H7 (cell line): ENCODE data around the gene KLHL17. TPM values are rescaled to one million over a fixed set of nuclear protein-coding genes. Genes with fewer than 3 reads are reported as not detected.
"Not testable (repeated sequence)": the region's sequence is repeated elsewhere in the genome, so short reads cannot be mapped to it uniquely, and the experiment has no call there.

ENCODE experiments used
- DNase-seq: peaks from one replicate; pipeline ENCODE4 v3.0.0; 2012
- H3K27me3 ChIP-seq: 2 replicates; pipeline ENCODE4 v1.6.0; 2011; ENCODE audit warnings: mild to moderate bottlenecking, low read length; ENCODE audit not compliant: control insufficient read depth, insufficient read depth
- H3K36me3 ChIP-seq: replicated peaks from 2 replicates; pipeline ENCODE4 v1.5.1; 2011; ENCODE audit warnings: low read length; ENCODE audit not compliant: control insufficient read depth, insufficient read depth
- H3K4me3 ChIP-seq: 2 replicates; pipeline ENCODE4 v1.5.1; 2011; ENCODE audit warnings: low read depth, mild to moderate bottlenecking, control low read depth, low read length, moderate library complexity; ENCODE audit not compliant: insufficient read depth
- total RNA-seq: library from RNA; depleted of rRNA; stranded (reverse); fragments of >200 nt; shearing (Covaris generic); gene quantifications from 2 replicates; pipeline ENCODE4 v1.2.3, GENCODE V29; 2014

KLHL17 gene
- total RNA-seq, 1 experiment from 2014 or later, result 50.8 TPM

DNA sequence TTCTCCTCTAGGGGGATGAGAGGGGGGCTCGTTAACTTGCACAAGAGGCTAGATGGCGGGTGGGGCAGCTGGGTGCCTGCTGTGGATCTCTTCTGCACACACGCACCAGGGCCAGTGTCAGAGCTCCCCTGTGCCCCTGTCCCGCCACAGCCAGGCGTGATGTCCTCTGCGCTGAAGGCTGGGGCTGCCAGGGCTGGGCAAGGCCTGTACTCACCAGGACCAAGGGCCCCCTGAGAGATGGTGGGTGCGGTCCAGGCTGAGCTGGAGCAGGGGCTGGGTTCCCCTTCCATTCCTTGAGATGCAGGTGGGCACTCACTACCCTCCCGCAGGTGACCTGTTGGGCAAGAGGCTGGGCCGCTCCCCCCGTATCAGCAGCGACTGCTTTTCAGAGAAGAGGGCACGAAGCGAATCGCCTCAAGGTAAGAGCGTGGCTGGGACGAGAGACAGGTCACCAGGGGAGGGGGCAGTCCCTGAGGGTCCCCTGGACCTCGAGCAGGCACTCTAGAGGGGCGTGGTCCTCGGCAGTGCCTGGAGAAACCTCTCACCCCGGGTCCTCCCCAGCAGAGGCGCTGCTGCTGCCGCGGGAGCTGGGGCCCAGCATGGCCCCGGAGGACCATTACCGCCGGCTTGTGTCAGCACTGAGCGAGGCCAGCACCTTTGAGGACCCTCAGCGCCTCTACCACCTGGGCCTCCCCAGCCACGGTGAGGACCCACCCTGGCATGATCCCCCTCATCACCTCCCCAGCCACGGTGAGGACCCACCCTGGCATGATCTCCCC, 21.5 kb upstream of the KLHL17 start:
- DNase-seq, result peak; percentile 96
- H3K27me3 ChIP-seq, result peaks cover 74% of the 10 kb centered on the region
- H3K4me3 ChIP-seq, result no peak overlapping the region
- H3K36me3 ChIP-seq, result no peaks in the 10 kb centered on the region

DNA sequence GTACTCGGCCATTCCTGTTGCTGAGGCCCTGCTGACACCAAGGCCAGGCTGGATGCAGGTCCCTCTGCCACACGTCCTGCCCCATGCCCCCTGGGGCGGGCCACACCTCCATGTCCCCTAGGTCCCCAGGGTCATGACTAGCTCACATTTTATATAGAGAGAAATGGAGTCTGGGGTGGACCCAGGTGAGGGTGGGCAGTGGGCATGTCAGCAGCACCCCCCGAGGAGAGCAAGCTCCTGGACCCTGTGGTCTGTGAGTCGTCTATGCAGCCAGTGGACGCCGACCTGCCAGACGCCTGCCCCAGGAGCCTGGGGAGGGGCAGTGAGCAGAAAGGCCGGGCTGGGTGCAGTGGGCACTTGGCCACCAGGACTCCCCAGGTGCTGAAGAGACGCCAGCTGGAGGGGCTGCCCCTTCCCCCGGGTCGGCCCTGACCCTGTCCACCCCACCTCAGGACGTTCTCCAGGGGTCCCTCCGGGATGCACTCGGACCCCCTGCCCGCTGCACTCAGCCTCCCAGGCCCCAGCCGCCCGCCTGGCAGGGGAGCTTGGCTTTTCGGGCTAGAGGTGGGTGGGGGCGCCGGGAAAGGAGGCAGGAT, 20.8 kb upstream of the KLHL17 start:
- Histone ChIP-seq H3K4me3 (no peak overlapping the region), H3K27me3 (peaks cover 74% of the 10 kb centered on the region)

GRCh38 chr1:940107-941014, 20.0 kb upstream of the KLHL17 start:
- Histone ChIP-seq H3K4me3 (peak overlapping the region; percentile 50), H3K36me3 (peaks cover 1% of the 10 kb centered on the region; the same call in 1 of the 2 replicates), H3K27me3 (peaks cover 67% of the 10 kb centered on the region)
- peak; percentile 95 for DNase-seq

More for the DNA sequence above, 20.8 kb upstream of the KLHL17 start:
- peak; percentile 81 for DNase-seq
- no peaks in the 10 kb centered on the region for H3K36me3 ChIP-seq

DNA sequence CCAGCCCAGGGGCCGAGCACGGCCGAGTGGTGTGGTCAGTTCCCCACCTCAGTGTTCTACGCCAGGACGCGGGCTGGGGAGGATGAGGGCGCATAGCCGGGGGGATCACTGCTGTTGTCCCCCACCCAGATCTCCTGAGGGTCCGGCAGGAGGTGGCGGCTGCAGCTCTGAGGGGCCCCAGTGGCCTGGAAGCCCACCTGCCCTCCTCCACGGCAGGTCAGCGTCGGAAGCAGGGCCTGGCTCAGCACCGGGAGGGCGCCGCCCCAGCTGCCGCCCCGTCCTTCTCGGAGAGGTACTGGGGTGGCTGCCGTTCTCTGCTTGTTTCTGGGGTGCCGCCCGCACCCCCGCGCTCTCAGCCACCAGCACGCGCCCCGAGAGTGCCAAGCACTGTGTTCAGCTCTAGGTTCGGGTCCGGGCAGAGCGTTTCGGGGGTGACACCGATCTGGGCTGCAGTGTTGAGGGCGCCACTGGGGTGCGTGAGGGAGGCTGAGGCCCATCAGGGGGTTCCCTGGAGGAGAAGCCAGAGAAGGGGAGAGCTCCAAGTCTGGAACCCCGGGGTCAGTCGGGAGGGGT, 19.3 kb upstream of the KLHL17 start:
- Histone ChIP-seq H3K27me3 (peaks cover 60% of the 10 kb centered on the region), H3K36me3 (peaks cover 1% of the 10 kb centered on the region; the same call in 1 of the 2 replicates)
- DNase-seq, result peak; percentile 82

DNA sequence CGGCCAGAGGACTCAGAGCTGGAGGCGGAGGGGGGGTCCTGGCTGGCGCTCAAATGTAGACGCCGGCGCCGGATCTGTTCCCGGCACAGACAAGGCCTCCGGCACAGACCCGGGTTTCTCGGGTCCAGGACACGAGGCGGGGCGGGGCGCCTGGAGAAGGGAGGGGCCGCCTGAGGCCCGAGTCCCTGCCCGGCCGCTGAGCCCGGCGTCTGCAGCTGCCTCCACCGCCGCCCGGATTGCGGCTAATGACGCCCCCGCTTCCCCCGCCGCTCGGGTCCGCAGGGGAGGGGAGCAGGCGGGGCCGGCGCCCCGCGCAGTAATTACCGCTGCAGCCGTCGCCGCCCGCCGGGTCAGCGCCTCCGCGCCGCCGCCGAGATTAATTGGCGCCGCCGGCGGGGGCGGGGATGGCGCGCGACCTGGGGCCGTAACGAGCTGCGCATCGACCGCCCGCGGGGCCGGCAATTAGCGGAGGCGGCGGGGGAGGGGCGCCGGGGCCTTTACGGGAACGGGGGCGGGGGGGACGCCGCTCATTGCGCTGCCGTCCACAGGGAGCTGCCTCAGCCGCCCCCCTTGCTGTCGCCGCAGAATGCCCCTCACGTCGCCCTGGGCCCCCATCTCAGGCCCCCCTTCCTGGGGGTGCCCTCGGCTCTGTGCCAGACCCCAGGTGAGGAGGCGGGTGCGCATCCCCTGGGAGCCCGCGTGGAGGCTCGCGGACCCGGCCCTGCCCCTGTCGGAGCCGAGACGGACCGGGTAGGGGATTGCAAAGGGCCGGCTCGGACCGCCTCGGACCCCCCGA, 18.6 kb upstream of the KLHL17 start:
- H3K4me3 ChIP-seq, result peak overlapping the region; percentile 50
- peaks cover 1% of the 10 kb centered on the region; the same call in 1 of the 2 replicates for H3K36me3 ChIP-seq
- peaks cover 55% of the 10 kb centered on the region for H3K27me3 ChIP-seq
- DNase-seq, result peak; percentile 95

More for the DNA sequence above, 19.3 kb upstream of the KLHL17 start:
- peak overlapping the region; percentile 50 for H3K4me3 ChIP-seq

- Histone ChIP-seq H3K4me3 (peak overlapping the region; percentile 50), H3K27me3 (peaks cover 51% of the 10 kb centered on the region), H3K36me3 (peaks cover 1% of the 10 kb centered on the region; the same call in 1 of the 2 replicates)
- peak; percentile 92 for DNase-seq
These were observed 18.0 kb upstream of the KLHL17 start for GRCh38 chr1:942411-942821.

- DNase-seq, result peak; percentile 85
- H3K36me3 ChIP-seq, result peaks cover 2% of the 10 kb centered on the region
- H3K27me3 ChIP-seq, result peaks cover 48% of the 10 kb centered on the region
- H3K4me3 ChIP-seq, result peak overlapping the region; percentile 50
These were observed 17.4 kb upstream of the KLHL17 start for GRCh38 chr1:942864-943533.

DNA sequence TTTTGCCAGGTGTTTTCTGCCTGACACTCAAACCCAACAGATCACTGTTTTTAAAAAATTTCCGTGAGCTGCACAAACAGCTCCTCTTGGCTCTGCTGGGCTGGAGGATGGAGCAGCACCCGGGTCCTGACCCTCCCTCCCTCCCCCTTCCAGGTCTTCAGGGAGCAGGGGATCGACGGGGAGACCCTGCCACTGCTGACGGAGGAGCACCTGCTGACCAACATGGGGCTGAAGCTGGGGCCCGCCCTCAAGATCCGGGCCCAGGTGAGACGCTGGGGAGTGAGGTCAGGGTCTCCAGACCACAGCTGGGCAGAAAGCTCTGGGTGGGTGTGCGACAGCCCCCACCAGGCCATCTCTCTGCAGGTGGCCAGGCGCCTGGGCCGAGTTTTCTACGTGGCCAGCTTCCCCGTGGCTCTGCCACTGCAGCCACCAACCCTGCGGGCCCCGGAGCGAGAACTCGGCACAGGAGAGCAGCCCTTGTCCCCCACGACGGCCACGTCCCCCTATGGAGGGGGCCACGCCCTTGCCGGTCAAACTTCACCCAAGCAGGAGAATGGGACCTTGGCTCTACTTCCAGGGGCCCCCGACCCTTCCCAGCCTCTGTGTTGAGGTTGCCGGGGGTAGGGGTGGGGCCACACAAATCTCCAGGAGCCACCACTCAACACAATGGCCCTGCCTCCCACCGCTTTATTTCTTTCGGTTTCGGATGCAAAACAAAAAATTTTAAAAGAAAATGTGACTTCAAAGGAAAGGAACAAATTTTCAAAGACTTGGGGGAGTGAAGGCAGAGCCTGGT, 16.6 kb upstream of the KLHL17 start:
- Histone ChIP-seq H3K27me3 (peaks cover 41% of the 10 kb centered on the region), H3K36me3 (peaks cover 2% of the 10 kb centered on the region), H3K4me3 (no peak overlapping the region)
- DNase-seq, result peak; percentile 81

DNA sequence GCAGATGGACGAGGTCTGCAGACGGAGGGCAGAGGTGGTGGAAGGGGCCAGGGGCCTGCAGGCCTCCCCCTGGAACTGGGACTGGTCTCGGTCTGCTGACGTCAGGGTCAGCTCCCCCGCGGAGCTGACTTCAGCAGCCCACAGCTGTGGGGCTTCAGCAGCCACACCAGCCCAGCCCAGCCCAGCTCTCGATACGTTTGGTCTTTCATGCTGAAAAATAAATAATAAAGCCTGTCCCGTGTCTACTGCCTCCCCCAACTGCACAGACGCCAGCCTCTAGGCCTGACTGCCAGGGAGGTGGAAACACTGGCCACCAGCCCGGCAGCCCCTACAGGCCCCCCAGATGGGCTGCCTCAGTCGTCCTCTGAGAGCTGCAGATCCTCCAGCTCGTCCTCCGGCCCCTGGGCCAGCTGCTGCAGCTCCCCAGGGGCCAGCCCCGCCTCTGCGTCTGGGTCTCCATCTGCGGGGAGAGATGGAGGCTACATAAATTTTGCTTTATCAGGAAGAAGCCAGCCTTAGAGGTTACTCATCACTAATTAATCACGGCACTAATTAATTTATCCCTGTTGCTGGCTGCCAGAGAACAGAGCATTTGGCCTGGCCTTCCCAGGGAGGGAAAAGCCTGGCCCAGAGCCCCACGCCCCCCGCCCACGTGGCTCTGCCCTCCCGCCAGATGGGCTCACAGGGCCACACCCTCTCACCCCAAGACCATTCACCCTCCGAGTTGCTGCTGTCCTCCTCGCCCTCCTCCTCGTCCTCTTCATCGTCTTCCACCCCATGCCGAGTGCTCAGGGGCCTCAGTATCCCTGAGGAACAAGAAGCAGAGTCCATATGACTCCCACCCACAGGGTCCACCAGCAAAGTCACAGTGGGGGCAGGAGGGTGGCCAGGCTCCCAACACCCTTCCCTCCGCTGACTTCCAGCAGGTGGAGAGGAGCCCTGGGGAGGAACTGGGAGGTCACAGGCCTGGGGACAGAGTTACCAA, 15.8 kb upstream of the KLHL17 start:
- H3K27me3 ChIP-seq, result peaks cover 32% of the 10 kb centered on the region
- no peak for DNase-seq
- H3K36me3 ChIP-seq, result peaks cover 5% of the 10 kb centered on the region
- no peak overlapping the region for H3K4me3 ChIP-seq

DNA sequence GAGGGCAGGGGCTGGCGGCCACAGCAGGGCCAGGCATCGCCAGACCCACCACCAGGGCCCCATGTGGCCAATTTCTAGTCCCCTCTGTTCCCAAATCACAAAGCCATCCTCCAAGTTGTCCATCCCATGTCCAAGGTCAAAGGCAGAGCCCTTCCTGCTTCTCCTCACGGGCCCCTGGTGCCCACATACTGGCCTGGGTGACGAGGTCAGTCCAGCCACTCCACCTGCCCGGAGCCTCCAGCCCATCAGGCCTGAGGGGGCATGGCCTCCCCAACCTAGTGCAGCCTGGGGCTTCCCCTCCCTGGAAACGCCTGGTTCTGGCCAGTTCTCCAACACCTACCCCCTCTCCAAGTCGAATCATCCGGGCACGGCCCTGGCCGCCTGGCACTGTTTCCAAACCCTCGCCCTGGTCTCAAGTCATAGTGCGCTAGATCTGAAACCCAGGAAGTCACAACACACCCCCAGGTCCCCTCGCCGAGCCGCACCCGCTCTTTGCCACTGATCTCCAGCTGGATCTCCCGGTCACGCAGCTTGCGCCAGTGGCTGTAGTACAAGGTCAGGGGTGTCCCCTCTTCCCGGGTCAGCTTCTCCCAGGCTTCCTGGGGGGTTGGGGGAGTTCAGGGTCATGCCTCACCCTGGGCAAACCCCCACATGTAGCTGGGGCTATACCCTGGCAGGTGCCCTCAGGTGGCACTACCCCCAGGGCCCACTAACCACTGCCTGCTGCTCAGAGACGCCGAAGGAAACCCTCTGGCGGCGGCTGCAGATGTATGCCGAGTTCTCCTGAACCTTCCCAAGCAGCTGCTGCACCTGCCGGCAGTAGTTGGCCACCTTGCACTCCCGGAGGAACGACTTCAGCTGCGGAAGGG, 14.5 kb upstream of the KLHL17 start:
- DNase-seq, result no peak
- Histone ChIP-seq H3K27me3 (peaks cover 21% of the 10 kb centered on the region), H3K4me3 (no peak overlapping the region), H3K36me3 (peaks cover 14% of the 10 kb centered on the region)

- Histone ChIP-seq H3K27me3 (peaks cover 13% of the 10 kb centered on the region), H3K36me3 (peaks cover 16% of the 10 kb centered on the region)
- not testable (repeated sequence) for DNase-seq, H3K4me3 ChIP-seq
These were observed 13.6 kb upstream of the KLHL17 start for GRCh38 chr1:946811-947210.
